GDM1 (cell line): ENCODE results near the gene BPNT1.
"Not testable (repeated sequence)": the region's sequence is repeated elsewhere in the genome, so short reads cannot be mapped to it uniquely, and the experiment has no call there.

ENCODE experiments used
- DNase-seq: peaks from one replicate; lab custom pipeline; 2025; lab: John Stamatoyannopoulos, UW

Gene BPNT1

DNA sequence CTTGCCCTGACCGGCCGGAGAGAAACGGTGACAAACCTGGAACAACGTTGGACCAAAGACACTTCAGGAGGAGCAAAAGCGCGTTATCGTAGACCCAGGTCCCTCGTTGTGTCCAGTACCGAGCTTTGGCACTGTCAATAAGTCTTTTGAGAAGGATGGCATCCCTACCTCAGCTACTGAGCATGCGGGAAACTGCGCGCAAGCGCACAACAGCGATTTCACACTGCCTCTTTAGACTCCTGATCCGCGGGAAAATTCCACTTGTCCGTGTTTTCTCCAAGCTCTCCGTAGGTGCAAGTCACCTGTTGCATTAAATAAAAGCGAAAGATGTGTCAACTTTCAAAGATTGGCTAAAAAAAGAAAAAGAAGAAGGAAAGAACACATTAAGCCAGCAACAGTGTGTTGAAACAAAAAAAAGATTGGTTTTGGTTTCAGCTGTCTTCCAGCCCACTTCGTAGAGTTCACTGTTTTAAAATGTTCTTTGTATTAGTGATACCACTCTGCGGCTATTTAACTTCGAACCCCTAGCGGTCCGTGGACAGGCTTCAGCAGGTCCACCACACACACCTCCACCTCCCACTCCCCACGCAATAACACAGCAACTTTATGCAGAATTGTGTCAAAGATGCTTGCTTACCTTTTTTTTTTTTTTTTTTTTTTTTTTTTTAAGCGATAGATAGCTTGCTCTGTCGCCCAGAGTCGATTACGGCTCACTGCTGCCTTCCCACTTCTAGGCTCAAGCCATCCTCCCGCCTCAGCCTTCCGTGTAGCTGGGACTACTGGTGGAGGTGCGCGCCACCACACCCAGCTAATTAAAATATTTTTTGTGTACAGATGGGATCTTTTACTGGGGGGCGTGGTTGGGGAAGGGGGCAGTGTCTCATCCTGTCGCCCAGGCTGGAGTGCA, at the start of gene BPNT1:
BPNT1 (minus strand) TSS at position 139 of the 907 bp plus-strand sequence. CDS start 9,942 bp downstream, outside the sequence.
- DNase-seq, result peak; percentile 84

DNA sequence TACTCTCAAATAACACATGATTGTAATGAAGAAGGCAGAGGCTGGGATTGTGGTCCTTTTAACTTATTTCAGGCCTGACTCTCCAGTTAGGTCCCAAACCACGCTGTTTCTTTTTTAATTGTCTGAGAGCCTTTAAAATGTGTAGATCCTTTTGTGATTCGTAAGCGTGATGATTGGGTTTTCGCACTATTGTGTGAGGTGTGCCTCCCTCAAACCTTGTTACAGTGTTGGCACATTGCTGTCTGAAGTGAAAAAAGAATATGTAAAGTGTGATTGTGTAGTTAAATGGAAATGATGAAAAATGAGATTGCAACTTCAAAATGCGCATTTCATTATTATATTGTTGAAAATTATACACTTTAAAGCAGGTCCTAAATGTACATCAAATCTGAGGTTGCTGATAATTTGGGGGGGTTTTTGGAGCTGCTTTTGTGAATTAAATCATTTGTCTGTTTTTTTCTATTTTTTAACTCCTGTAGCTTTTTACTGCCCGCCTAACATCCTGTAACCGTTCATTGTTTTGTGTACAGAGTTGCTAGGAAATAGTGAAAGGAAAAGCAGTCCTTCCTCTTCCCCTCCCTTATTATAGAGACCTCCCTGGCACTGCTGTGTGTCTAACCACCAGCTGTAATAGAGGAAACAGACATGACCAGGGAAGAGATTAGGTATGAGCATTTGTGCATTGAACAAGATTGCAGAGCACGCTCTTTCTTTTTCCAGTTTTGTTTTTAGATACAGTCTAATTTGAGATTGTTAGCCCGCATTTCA, 47.6 kb upstream of the BPNT1 start:
- DNase-seq, result peak; percentile 67

GRCh38 chr1:220135755-220136154, 46.2 kb upstream of the BPNT1 start:
- no peak for DNase-seq

- no peak for DNase-seq
Observed at GRCh38 chr1:220129479-220130210, 40.1 kb upstream of the BPNT1 start.

GRCh38 chr1:220127076-220127475, 37.5 kb upstream of the BPNT1 start:
- no peak for DNase-seq

- DNase-seq, result no peak
Observed at GRCh38 chr1:220124542-220124941, 35.0 kb upstream of the BPNT1 start.

DNA sequence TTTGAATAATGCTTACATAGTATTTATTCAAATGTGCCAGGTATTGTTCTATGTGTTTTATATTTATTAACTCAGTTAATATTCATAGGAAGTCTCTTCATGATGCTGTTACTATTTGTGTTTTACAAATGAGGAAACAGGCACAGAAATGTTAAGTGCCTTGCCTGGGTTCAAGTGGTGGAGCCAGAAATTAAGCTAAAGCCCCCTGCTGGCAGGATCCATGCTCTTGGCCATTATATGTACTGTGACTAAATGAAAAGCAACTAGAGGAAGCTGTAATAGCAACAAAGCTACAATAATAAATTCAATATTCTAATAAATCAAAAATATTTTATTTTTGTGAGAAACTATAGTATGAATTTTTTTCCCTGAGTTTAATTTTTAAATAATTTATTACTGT, 34.3 kb upstream of the BPNT1 start:
- peak; percentile 12 for DNase-seq

- no peak for DNase-seq
Observed at GRCh38 chr1:220123066-220123465, 33.5 kb upstream of the BPNT1 start.

GRCh38 chr1:220121791-220122530, 32.4 kb upstream of the BPNT1 start:
- DNase-seq, result no peak

DNA sequence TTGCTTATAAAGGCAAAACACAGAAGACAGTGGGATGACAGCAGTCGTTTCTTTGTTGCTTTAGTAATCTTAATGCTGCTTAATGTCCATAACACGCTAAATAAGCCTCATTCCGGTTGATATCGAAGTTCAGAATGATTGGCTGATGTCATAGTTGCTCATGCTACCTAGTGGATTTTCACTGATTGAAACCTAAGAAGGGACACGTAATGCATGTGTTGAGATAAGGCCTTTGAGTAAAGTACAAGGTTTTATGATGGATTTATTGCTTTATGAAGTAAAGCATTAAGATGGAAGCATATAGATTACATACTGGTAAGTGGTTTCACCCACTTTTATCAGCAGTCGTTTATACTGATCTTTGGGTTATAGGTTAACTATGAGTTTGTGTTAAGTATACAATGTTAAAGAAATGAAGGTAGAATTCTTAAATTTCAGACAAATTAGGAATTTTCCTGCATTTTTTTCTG, 29.5 kb upstream of the BPNT1 start:
- no peak for DNase-seq

- DNase-seq, result no peak
Observed at GRCh38 chr1:220113136-220113695, 23.6 kb upstream of the BPNT1 start.

GRCh38 chr1:220112600-220112999, 23.0 kb upstream of the BPNT1 start:
- DNase-seq, result not testable (repeated sequence)

DNA sequence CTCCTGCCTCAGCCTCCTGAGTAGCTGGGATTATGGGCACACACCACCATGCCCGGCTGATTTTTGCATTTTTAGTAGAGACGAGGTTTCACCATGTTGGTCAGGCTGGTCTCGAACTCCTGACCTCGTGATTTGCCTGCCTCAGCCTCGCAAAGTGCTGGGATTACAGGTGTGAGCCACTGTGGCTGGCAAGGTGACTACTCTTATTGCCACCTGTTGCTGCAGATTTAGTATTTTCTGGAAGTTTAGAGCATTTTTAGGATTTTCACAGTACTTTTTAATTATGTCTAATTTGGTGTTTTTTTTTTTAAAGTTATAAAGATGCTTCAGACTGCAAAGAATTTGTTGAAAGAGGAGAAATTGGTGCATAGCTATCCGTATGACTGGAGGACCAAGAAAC, 20.9 kb upstream of the BPNT1 start:
- not testable (repeated sequence) for DNase-seq

GRCh38 chr1:220099826-220100225, 10.2 kb upstream of the BPNT1 start:
- no peak for DNase-seq

DNA sequence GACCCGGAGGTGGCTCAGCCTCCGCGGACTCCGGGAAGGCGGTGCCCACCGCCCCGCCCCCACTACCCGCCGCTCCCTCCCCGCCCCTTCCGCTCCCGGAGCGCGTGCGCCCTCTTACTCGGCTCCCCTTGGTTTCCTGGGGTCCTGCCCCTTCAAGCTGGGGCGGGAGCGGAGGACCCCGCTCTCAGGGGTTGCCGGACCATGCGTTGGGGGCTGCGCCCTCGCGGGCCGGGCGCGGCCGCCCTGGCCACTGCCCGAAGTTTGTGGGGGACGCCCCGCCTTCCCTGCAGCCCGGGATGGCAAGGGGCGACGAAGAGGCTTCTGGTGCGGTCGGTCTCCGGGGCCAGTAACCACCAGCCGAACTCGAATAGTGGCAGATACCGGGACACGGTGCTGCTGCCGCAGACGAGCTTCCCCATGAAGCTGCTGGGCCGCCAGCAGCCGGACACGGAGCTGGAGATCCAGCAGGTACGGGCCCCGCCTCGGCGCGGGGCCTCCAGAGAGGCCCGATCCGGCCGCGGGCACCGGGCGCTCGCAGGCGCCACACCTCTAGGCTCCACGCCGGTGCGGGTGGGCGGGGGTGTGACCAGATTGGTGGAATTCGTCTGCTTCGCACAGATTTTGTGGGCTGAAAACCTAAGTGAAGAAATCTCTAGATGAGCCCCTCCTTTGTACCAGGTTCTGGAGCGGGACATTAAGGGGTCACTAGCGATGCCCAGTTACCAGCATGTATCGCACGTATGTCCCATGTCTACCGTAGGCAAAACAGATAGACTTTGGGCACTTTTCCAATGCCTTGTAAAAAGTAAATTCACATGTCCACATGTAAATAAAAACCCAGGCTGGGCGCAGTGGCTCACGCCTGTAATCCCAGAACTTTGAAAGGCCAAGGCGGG, 4.7 kb upstream of the BPNT1 start, which contains the start of gene IARS2:
IARS2 (plus strand) TSS at position 117 of the 896 bp plus-strand sequence; CDS start at position 202, 85 bp downstream.
- peak; percentile 86 for DNase-seq

GRCh38 chr1:220093361-220094015, 3.9 kb upstream of the BPNT1 start:
- no peak for DNase-seq

- DNase-seq, result no peak
Observed at GRCh38 chr1:220092694-220093093, 3.1 kb upstream of the BPNT1 start.

DNA sequence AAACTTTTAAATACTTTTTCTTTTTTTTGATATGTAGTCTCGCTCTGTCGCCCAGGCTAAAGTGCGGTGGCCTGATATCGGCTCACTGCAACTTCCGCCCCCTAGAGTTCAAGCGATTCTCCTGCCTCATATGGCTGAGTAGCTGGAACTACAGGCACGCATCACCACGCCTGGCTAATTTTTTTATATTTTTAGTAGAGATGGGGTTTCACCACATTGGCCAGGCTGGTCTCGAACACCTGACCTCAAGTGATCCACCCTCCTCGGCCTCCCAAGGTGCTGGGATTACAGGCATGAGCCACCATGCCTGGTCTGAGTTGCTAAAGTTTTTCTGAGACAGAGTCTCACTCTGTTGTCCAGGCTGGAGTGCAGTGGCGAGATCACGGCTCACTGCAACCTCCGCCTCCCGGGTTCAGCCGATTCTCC, 3.3 kb downstream of the BPNT1 start:
- DNase-seq, result not testable (repeated sequence)

GRCh38 chr1:220084460-220084859, 5.1 kb downstream of the BPNT1 start:
- DNase-seq, result no peak
